Lower leg skin (tissue), 3 donors: Measurements from ENCODE around the gene IL1A.
"Not testable (repeated sequence)": the region's sequence is repeated elsewhere in the genome, so short reads cannot be mapped to it uniquely, and the experiment has no call there.

Source experiments
- POLR2A ChIP-seq, 2 donors: fragments of 450-650 bp; IDR thresholded peaks; one replicate each; pipeline ENCODE4 v1.6.1; 2016 to 2017; ENCODE audit warnings: antibody characterized with exemption in 2 of 2, mild to moderate bottlenecking in 1 of 2, moderate library complexity in 1 of 2
- TF ChIP-seq, protein P1 (sequence below), 3 donors: fragments of 450-650 bp; IDR thresholded peaks; one replicate each; pipeline ENCODE4 v1.5.1; 2016; ENCODE audit warnings: antibody characterized with exemption in 3 of 3, mild to moderate bottlenecking in 3 of 3, moderate library complexity in 2 of 3

DNA sequence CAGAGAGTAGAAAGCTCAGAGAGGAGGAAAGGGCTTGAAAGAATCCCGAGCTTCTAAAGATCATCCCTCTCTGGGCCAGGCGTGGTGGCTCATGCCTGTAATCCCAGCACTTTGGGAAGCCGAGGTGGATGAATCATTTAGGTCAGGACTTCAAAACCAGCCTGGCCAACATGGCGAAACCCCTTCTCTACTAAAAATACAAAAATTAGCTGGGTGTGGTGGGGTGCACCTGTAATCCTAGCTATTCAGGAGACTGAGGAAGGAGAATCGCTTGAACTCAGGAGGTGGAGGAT, 49.3 kb upstream of the IL1A start:
- TF ChIP-seq, protein P1, sequence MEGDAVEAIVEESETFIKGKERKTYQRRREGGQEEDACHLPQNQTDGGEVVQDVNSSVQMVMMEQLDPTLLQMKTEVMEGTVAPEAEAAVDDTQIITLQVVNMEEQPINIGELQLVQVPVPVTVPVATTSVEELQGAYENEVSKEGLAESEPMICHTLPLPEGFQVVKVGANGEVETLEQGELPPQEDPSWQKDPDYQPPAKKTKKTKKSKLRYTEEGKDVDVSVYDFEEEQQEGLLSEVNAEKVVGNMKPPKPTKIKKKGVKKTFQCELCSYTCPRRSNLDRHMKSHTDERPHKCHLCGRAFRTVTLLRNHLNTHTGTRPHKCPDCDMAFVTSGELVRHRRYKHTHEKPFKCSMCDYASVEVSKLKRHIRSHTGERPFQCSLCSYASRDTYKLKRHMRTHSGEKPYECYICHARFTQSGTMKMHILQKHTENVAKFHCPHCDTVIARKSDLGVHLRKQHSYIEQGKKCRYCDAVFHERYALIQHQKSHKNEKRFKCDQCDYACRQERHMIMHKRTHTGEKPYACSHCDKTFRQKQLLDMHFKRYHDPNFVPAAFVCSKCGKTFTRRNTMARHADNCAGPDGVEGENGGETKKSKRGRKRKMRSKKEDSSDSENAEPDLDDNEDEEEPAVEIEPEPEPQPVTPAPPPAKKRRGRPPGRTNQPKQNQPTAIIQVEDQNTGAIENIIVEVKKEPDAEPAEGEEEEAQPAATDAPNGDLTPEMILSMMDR (IDR thresholded peaks at IDR 0.05): not testable (repeated sequence)
- TF ChIP-seq POLR2A (IDR thresholded peaks at IDR 0.05): not testable (repeated sequence)
